Breast epithelium (tissue), 4 donors: Measurements from ENCODE around the gene VPS11. TPM values are rescaled to one million over a fixed set of nuclear protein-coding genes. Genes with fewer than 3 reads are reported as not detected.
"Not testable (repeated sequence)": the region's sequence is repeated elsewhere in the genome, so short reads cannot be mapped to it uniquely, and the experiment has no call there.

ENCODE experiments used
- DNase-seq, 2 donors: peaks; one replicate each; pipeline ENCODE4 v3.0.0-alpha.2; 2019; ENCODE audit warnings: low spot score in 2 of 2
- H3K27ac ChIP-seq, 2 donors: fragments of 200-600 bp; sonication (generic) in 1 of 2; one replicate each; pipeline ENCODE4 v1.5.1; 2016 to 2019; ENCODE audit warnings: mild to moderate bottlenecking in 1 of 2
- H3K27me3 ChIP-seq, 2 donors: fragments of 200-600 bp; sonication (generic) in 1 of 2; one replicate each; pipeline versions ENCODE4 v1.5.1 to v1.6.0; 2017 to 2019; ENCODE audit warnings: control low read depth in 1 of 2, mild to moderate bottlenecking in 1 of 2
- H3K36me3 ChIP-seq: fragments of 200-600 bp; one replicate; pipeline ENCODE4 v1.5.1; 2019
- H3K4me1 ChIP-seq, 2 donors: fragments of 200-600 bp; sonication (generic); one replicate each; pipeline ENCODE4 v1.5.1; 2016 to 2019; ENCODE audit warnings: control low read depth in 1 of 2
- H3K4me3 ChIP-seq, 3 donors: fragments of 200-600 bp; sonication (generic); 1 replicate in 2 of 3; 2 replicates in 1 of 3; pipeline ENCODE4 v1.5.1; 2016 to 2019; ENCODE audit warnings: mild to moderate bottlenecking in 3 of 3, moderate library complexity in 2 of 3
- H3K9me3 ChIP-seq, 2 donors: fragments of 200-600 bp; sonication (generic) in 1 of 2; one replicate each; pipeline ENCODE4 v1.5.1; 2016 to 2019; ENCODE audit warnings: control low read depth in 1 of 2
- CTCF ChIP-seq, 3 donors: fragments of 450-650 bp; IDR thresholded peaks; one replicate each; pipeline ENCODE4 v1.5.1; 2016 to 2017; ENCODE audit warnings: antibody characterized with exemption in 3 of 3, mild to moderate bottlenecking in 3 of 3, moderate library complexity in 3 of 3
- POLR2A ChIP-seq: fragments of 450-650 bp; IDR thresholded peaks from one replicate; pipeline ENCODE4 v1.6.1; 2016; ENCODE audit warnings: antibody characterized with exemption, mild to moderate bottlenecking, moderate library complexity
- POLR2AphosphoS5 ChIP-seq, 3 donors: sonication (generic); formaldehyde crosslinking; IDR thresholded peaks; one replicate each; pipeline ENCODE4 v1.6.1; 2017; ENCODE audit warnings: antibody characterized with exemption in 3 of 3
- intact Hi-C: fragments of 100-400 bp; cut with DNase I; formaldehyde crosslinking; loops from one replicate; pipeline ENCODE4 v1.15.1; 2023; ENCODE audit warnings: low total_unique reads
- total RNA-seq, 3 donors: library from RNA; depleted of rRNA; stranded (reverse); fragments of >200 nt; gene quantifications; one replicate each; pipeline ENCODE4 v1.1.0, GENCODE V29; 2016

VPS11 gene
- total RNA-seq, 3 donors from 2014 or later, result 38.0 to 53.9 (median 46.6) TPM

- H3K4me3 ChIP-seq, result peak overlapping the region; percentile 62 to 86 (median 81)
- H3K27me3 ChIP-seq, result no peaks in the 10 kb centered on the region
- intact Hi-C loops, result no loop called here
- peaks cover 0 to 19% of the 10 kb centered on the region in 2 donors for H3K4me1 ChIP-seq
- no peaks in the 10 kb centered on the region for H3K9me3 ChIP-seq
- DNase-seq, result no peak
- peak overlapping the region; percentile 86 to 90 for H3K27ac ChIP-seq
- TF ChIP-seq POLR2AphosphoS5 (IDR thresholded peaks at IDR 0.05) (no peak), CTCF (IDR thresholded peaks at IDR 0.05) (no peak), POLR2A (no peak)
- H3K36me3 ChIP-seq, result no peaks in the 10 kb centered on the region
Measured at GRCh38 chr11:119030029-119030328, 37.6 kb upstream of the VPS11 start.

- H3K27ac ChIP-seq, result peak within 1 kb of the TSS; percentile 86 to 90
- H3K36me3 ChIP-seq, result no peaks in the 10 kb centered on the region
- no peaks in the 10 kb centered on the region for H3K27me3 ChIP-seq
- TF ChIP-seq CTCF (IDR thresholded peaks at IDR 0.05), result peak in 2 of 3 donors; percentile 89 to 90
- TF ChIP-seq POLR2AphosphoS5 (IDR thresholded peaks at IDR 0.05), result peak in 2 of 3 donors; percentile 42 to 49
- TF ChIP-seq POLR2A, result no peak
- H3K4me1 ChIP-seq, result peaks cover 0 to 19% of the 10 kb centered on the region in 2 donors
- DNase-seq, result peak; percentile 98
- intact Hi-C loops, result no loop called here
- peak within 1 kb of the TSS; percentile 62 to 86 (median 81) for H3K4me3 ChIP-seq
- H3K9me3 ChIP-seq, result no peaks in the 10 kb centered on the region
Measured at GRCh38 chr11:119030329-119031047, 37.1 kb upstream of the VPS11 start, which contains the start of gene SLC37A4. TSS of gene SLC37A4 (minus strand) at chr11:119030877.

- TF ChIP-seq POLR2AphosphoS5 (IDR thresholded peaks at IDR 0.05) (no peak), CTCF (IDR thresholded peaks at IDR 0.05) (no peak), POLR2A (no peak)
- intact Hi-C loops, result no loop called here
Measured at GRCh38 chr11:119031912-119032280, 35.7 kb upstream of the VPS11 start.

GRCh38 chr11:119033421-119033820 is 34.2 kb upstream of the VPS11 start:
- intact Hi-C loops, H3K36me3 ChIP-seq, H3K9me3 ChIP-seq, H3K4me3 ChIP-seq, DNase-seq, H3K27me3 ChIP-seq, H3K27ac ChIP-seq: not testable (repeated sequence)
- H3K4me1 ChIP-seq, result peaks cover 0 to 16% of the 10 kb centered on the region in 2 donors

More at GRCh38 chr11:119031912-119032280, 35.7 kb upstream of the VPS11 start:
- Histone ChIP-seq H3K4me1 (peaks cover 0 to 19% of the 10 kb centered on the region in 2 donors), H3K4me3 (no peak overlapping the region), H3K27ac (no peak overlapping the region), H3K36me3 (no peaks in the 10 kb centered on the region), H3K27me3 (no peaks in the 10 kb centered on the region), H3K9me3 (no peaks in the 10 kb centered on the region)
- no peak for DNase-seq

GRCh38 chr11:119034813-119035212 is 32.8 kb upstream of the VPS11 start:
- no peak for TF ChIP-seq POLR2AphosphoS5 (IDR thresholded peaks at IDR 0.05)
- H3K27ac ChIP-seq, result no peak overlapping the region
- H3K4me3 ChIP-seq, result no peak overlapping the region
- no peaks in the 10 kb centered on the region for H3K27me3 ChIP-seq
- intact Hi-C loops, result no loop called here
- H3K4me1 ChIP-seq, result peaks cover 0 to 2% of the 10 kb centered on the region in 2 donors
- no peaks in the 10 kb centered on the region for H3K36me3 ChIP-seq
- no peak for DNase-seq
- no peaks in the 10 kb centered on the region for H3K9me3 ChIP-seq

- TF ChIP-seq CTCF (IDR thresholded peaks at IDR 0.05) (no peak), POLR2AphosphoS5 (IDR thresholded peaks at IDR 0.05) (no peak), POLR2A (no peak)
- Histone ChIP-seq H3K36me3 (no peaks in the 10 kb centered on the region), H3K27ac (no peak overlapping the region), H3K27me3 (no peaks in the 10 kb centered on the region), H3K4me1 (no peaks in the 10 kb centered on the region), H3K4me3 (no peak overlapping the region), H3K9me3 (no peaks in the 10 kb centered on the region)
- intact Hi-C loops, result no loop called here
- DNase-seq, result no peak
Measured at GRCh38 chr11:119038884-119039283, 28.7 kb upstream of the VPS11 start.

- H3K36me3 ChIP-seq, H3K27me3 ChIP-seq, H3K4me1 ChIP-seq, H3K4me3 ChIP-seq, H3K9me3 ChIP-seq, H3K27ac ChIP-seq, intact Hi-C loops, DNase-seq: not testable (repeated sequence)
Measured at GRCh38 chr11:119039471-119039870, 28.1 kb upstream of the VPS11 start.
